Measurements from ENCODE around the gene DOK7. TPM values are rescaled to one million over a fixed set of nuclear protein-coding genes. Genes with fewer than 3 reads are reported as not detected.

Gene DOK7, protein sequence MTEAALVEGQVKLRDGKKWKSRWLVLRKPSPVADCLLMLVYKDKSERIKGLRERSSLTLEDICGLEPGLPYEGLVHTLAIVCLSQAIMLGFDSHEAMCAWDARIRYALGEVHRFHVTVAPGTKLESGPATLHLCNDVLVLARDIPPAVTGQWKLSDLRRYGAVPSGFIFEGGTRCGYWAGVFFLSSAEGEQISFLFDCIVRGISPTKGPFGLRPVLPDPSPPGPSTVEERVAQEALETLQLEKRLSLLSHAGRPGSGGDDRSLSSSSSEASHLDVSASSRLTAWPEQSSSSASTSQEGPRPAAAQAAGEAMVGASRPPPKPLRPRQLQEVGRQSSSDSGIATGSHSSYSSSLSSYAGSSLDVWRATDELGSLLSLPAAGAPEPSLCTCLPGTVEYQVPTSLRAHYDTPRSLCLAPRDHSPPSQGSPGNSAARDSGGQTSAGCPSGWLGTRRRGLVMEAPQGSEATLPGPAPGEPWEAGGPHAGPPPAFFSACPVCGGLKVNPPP
- polyA plus RNA-seq (2013), result 0.33 and 0.49 TPM in 2 replicates

DNA sequence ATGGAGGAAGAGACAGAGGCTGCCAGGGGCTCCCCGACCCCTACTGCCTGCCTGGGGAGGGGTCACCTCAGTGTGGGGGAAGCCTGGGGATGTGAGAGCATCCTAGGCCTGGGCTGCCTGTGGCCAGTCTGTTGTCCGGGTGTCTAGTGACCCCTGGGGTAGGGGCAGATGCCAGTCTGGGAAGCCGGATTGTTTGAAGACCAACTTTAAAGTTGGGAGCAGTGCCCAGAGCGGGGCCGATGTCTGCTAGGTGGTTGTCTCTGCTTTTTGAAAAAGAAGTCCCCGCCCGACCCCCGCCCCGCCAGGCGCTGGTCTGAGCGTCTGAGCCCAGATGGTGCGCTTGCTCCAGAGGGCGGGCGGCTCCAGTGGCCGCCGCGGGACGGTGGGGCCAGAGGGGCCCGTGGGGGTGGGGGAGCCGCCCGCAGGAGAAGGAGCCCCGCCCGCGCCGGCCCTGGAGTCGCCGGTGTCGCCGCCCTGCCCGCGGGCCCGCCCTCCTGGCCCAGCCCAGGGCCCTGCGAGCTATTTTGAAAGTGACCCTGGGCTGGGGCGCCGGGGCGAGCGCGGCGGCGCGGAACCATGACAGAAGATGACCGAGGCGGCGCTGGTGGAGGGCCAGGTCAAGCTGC lies at the start of gene DOK7:
Gene DOK7 (plus strand): TSS at position 517 of the 626 bp plus-strand sequence. CDS start 70 bp downstream, at position 587.
- Histone ChIP-seq H3K4me1 (ENCODE audit: control insufficient read depth in 1 of 2, insufficient read depth in 2 of 2, low read length in 2 of 2) (no peaks in the 10 kb centered on the region), H3K27ac (ENCODE audit: low read depth, low read length) (no peak within 1 kb of the TSS), H3K14ac (ENCODE audit: low read length) (no peak within 1 kb of the TSS), H3K36me3 (ENCODE audit: control insufficient read depth in 1 of 2, insufficient read depth in 2 of 2, low read length in 2 of 2) (no peaks in the 10 kb centered on the region), H3K27me3 (ENCODE audit: insufficient read depth, low read length) (peaks cover 12% of the 10 kb centered on the region), H3K9ac (ENCODE audit: low read length) (no peak within 1 kb of the TSS), H4K8ac (ENCODE audit: low read depth, low read length) (no peak within 1 kb of the TSS), H3K4me2 (ENCODE audit: low read length) (peak within 1 kb of the TSS; percentile 45), H3K79me1 (ENCODE audit: low read length) (no peaks in the 10 kb centered on the region), H2BK120ac (ENCODE audit: insufficient read depth, low read length, poor library complexity) (no peak within 1 kb of the TSS), H3K9me3 (ENCODE audit: insufficient read depth, low read depth, low read length) (peaks cover 10% of the 10 kb centered on the region), H4K12ac (ENCODE audit: low read depth, low read length) (no peak within 1 kb of the TSS), H3K18ac (ENCODE audit: low read length) (no peak within 1 kb of the TSS), H3K23ac (ENCODE audit: low read length) (no peak within 1 kb of the TSS), H2AK5ac (ENCODE audit: low read length) (no peak within 1 kb of the TSS), H4K91ac (ENCODE audit: low read depth, low read length) (no peak within 1 kb of the TSS), H2AFZ (ENCODE audit: insufficient read depth, low read length, poor library complexity) (no peak within 1 kb of the TSS), H3K79me2 (ENCODE audit: control insufficient read depth, insufficient read depth, low read length, poor library complexity) (no peaks in the 10 kb centered on the region), H2BK5ac (ENCODE audit: low read depth, low read length, poor library complexity) (no peak within 1 kb of the TSS), H3K4ac (ENCODE audit: low read depth, low read length) (no peak within 1 kb of the TSS), H3K4me3 (ENCODE audit: low read depth, low read length) (no peak within 1 kb of the TSS), H2BK12ac (ENCODE audit: low read length) (no peak within 1 kb of the TSS)
- no peak for DNase-seq
- no CpG with 5 or more reads among the region's 44 CpGs for WGBS (ENCODE audit: extremely low coverage, insufficient coverage, insufficient read length)

DNA sequence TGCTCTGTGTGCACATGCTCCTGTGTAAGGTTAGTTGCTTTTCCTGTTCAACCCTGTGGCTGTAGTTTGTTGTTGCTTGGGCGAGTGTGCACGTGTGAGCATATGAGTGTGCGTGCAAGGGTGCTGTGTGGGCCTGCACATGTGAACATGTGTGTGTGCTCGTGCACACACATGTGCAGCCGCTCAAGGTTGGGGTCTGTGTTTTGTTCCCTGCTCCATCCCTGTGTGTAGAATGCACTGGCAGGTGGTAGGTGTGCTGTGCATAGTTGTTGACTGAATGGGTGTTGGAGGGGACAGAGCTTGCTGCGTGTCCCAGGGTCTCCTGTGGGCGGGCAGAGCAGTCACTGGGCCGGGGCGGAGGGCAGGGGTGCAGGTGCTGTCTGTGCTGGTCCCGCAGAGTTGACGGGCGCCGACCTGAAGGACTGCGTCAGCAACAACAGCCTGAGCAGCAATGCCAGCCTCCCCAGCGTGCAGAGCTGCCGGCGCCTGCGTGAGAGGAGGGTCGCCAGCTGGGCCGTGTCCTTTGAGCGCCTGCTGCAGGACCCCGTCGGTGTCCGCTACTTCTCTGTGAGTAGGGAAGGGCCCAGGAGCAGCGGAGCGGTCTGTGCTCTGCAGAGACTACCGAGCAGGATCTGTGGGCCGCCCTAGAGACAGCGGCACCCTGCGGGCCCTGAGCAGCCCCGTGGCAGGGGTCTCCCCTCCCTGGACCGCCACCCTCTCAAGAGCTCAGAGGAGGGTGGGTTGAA lies 49.3 kb upstream of the DOK7 start:
- Histone ChIP-seq H4K91ac (ENCODE audit: low read depth, low read length) (no peak overlapping the region), H3K18ac (ENCODE audit: low read length) (no peak overlapping the region), H3K36me3 (ENCODE audit: control insufficient read depth in 1 of 2, insufficient read depth in 2 of 2, low read length in 2 of 2) (peaks cover 4 to 16% of the 10 kb centered on the region in 2 experiments), H2BK5ac (ENCODE audit: low read depth, low read length, poor library complexity) (no peak overlapping the region), H2BK12ac (ENCODE audit: low read length) (no peak overlapping the region), H2BK120ac (ENCODE audit: insufficient read depth, low read length, poor library complexity) (no peak overlapping the region), H3K79me1 (ENCODE audit: low read length) (no peaks in the 10 kb centered on the region), H3K4ac (ENCODE audit: low read depth, low read length) (no peak overlapping the region), H3K23ac (ENCODE audit: low read length) (no peak overlapping the region), H3K9ac (ENCODE audit: low read length) (no peak overlapping the region), H3K4me2 (ENCODE audit: low read length) (no peak overlapping the region), H2AFZ (ENCODE audit: insufficient read depth, low read length, poor library complexity) (no peak overlapping the region), H4K12ac (ENCODE audit: low read depth, low read length) (no peak overlapping the region), H2AK5ac (ENCODE audit: low read length) (no peak overlapping the region), H3K79me2 (ENCODE audit: control insufficient read depth, insufficient read depth, low read length, poor library complexity) (no peaks in the 10 kb centered on the region), H3K14ac (ENCODE audit: low read length) (no peak overlapping the region), H4K8ac (ENCODE audit: low read depth, low read length) (no peak overlapping the region), H3K9me3 (ENCODE audit: insufficient read depth, low read depth, low read length) (no peaks in the 10 kb centered on the region), H3K4me1 (ENCODE audit: control insufficient read depth in 1 of 2, insufficient read depth in 2 of 2, low read length in 2 of 2) (peaks cover 0 to 2% of the 10 kb centered on the region in 2 experiments), H3K4me3 (ENCODE audit: low read depth, low read length) (no peak overlapping the region), H3K27ac (ENCODE audit: low read depth, low read length) (no peak overlapping the region), H3K27me3 (ENCODE audit: insufficient read depth, low read length) (no peaks in the 10 kb centered on the region)
- no CpG with 5 or more reads among the region's 32 CpGs for WGBS (ENCODE audit: extremely low coverage, insufficient coverage, insufficient read length)
- no peak for DNase-seq

DNA sequence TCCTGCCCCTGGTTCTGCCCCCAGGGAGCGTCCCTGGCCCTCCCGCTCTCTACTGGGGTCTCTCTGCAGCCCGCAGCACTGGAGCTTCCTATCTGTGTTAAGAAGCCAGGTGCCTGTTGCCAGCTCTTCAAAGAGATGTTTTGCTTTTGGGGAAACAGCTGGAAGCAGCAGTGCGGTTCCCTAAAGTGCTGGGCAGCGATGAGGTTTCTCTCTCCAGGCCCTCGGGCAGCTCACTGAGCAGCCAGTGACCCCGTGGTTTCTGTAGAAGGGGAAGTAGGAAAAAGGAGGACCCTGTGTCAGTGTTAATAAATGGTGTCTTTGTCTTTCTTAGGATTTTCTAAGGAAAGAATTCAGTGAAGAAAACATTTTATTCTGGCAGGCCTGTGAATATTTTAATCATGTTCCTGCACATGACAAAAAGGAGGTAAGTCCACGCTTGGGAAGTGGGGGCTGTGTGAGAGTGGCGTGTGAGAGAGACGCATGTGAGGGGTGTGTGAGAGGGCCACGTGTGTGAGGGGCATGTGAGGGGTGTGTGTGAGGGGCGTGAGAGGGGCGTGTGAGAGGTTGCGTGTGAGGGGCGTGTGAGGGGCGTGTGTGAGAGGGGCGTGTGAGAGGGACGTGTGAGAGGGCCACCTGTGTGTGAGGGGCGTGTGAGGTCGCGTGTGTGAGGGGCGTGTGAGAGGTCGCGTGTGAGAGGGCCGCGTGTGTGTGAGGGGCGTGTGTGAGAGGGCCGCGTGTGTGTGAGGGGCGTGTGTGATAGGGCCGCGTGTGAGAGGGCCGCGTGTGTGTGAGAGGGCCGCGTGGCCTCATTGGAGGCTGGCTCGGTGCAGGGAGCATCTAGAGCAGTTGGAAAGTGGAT lies 48.5 kb upstream of the DOK7 start:
- H3K18ac ChIP-seq (ENCODE audit: low read length), result no peak overlapping the region
- H3K27ac ChIP-seq (ENCODE audit: low read depth, low read length), result no peak overlapping the region
- H2BK12ac ChIP-seq (ENCODE audit: low read length), result no peak overlapping the region
- H4K91ac ChIP-seq (ENCODE audit: low read depth, low read length), result no peak overlapping the region
- no peak overlapping the region for H4K12ac ChIP-seq (ENCODE audit: low read depth, low read length)
- H2BK120ac ChIP-seq (ENCODE audit: insufficient read depth, low read length, poor library complexity), result no peak overlapping the region
- H3K14ac ChIP-seq (ENCODE audit: low read length), result no peak overlapping the region
- no peaks in the 10 kb centered on the region for H3K79me1 ChIP-seq (ENCODE audit: low read length)
- H2AK5ac ChIP-seq (ENCODE audit: low read length), result no peak overlapping the region
- H3K4ac ChIP-seq (ENCODE audit: low read depth, low read length), result no peak overlapping the region
- H3K4me1 ChIP-seq (ENCODE audit: control insufficient read depth in 1 of 2, insufficient read depth in 2 of 2, low read length in 2 of 2), result peaks cover 0 to 2% of the 10 kb centered on the region in 2 experiments
- H4K8ac ChIP-seq (ENCODE audit: low read depth, low read length), result no peak overlapping the region
- no peak overlapping the region for H2BK5ac ChIP-seq (ENCODE audit: low read depth, low read length, poor library complexity)
- H3K4me2 ChIP-seq (ENCODE audit: low read length), result no peak overlapping the region
- no peak for DNase-seq
- peak overlapping the region; percentile 10 for H3K4me3 ChIP-seq (ENCODE audit: low read depth, low read length)
- H2AFZ ChIP-seq (ENCODE audit: insufficient read depth, low read length, poor library complexity), result no peak overlapping the region
- peaks cover 4 to 16% of the 10 kb centered on the region in 2 experiments for H3K36me3 ChIP-seq (ENCODE audit: control insufficient read depth in 1 of 2, insufficient read depth in 2 of 2, low read length in 2 of 2)
- 100% methylated on average over 14 of the region's 37 CpGs for WGBS (ENCODE audit: extremely low coverage, insufficient coverage, insufficient read length)
- no peak overlapping the region for H3K23ac ChIP-seq (ENCODE audit: low read length)
- no peaks in the 10 kb centered on the region for H3K9me3 ChIP-seq (ENCODE audit: insufficient read depth, low read depth, low read length)
- H3K27me3 ChIP-seq (ENCODE audit: insufficient read depth, low read length), result no peaks in the 10 kb centered on the region
- H3K79me2 ChIP-seq (ENCODE audit: control insufficient read depth, insufficient read depth, low read length, poor library complexity), result no peaks in the 10 kb centered on the region
- H3K9ac ChIP-seq (ENCODE audit: low read length), result no peak overlapping the region
